Measurements from ENCODE around the gene NAA50.

NAA50 gene

DNA sequence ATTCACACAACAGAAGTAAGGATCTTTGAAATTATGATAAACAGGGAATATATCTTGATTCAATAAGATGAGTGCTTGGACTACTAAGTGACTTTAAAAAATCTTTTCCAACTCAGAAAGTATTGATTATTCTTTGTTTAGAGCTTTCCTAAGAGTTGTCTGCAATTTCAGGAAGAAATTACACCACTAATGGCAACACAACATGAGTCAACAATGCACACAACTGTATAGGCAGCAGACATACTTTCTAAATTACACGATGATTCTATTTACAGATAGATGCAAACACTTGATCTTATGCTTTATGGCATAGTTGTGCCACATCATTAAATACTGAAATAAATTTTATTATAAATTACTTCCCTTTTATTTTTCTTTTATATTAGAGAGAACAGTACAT lies 4.4 kb downstream of the NAA50 start:
- no peak for DNase-seq

DNA sequence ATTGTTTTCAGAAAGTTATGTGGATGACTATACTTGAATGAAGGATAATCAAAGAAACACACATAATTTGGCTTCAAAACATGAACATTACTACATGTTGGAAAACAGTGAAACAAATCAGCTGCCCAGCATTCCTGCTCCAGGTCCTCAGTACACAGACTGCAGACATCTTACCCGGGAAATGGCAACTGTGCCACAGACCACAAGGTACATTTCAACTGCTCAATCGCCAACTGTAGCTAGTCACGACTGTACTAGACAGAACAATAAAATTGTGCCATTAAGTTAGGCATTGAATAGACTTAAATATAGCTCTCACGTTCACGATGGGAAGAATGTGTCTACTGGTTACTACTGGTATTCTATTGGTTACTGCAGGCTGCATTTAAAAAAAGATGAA lies 5.0 kb downstream of the NAA50 start:
- no peak for DNase-seq

DNA sequence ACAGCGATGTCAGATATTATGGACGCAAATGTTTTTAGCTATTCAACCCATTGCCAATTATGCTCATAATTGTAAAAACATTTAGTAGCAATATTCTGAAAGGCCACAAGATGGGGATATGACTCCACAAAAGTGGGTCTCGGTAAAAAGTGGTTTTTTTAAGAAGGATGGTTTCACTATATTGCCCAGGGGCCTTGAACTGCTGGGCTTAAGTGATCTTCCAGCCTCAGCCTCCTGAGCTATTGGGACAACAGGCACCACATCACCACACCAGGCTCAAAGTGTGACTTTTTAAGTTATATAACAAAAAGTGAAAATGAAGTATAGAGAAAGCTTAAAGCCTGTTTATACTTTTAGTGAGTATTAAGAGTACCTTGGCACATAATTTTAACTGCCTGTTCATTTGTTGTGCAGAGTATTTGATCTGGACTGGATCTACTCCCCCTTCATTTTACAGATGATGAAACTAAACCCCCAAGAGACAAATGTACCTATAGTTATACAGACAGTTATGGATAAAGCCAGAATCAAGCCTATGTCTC lies 9.4 kb downstream of the NAA50 start:
- peak; percentile 20 for DNase-seq

DNA sequence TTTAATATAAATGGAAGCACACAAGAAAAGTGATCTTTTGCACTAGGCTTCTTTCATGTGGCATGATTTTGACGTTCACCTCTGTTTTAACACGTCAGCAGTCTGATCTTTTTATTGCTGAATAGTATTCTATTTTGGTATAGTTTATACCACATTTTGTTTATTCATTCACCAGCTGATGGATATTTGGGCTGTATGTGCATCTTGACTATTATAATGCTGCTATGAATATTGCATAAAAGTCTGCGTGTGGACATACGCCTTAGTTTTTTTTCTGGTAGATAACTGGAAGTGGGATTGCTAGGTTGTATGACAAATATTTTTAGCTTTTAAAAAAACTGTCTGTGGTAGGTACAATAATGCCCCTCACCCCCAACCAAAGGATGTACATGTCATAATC lies 14.4 kb downstream of the NAA50 start:
- DNase-seq, result no peak

DNA sequence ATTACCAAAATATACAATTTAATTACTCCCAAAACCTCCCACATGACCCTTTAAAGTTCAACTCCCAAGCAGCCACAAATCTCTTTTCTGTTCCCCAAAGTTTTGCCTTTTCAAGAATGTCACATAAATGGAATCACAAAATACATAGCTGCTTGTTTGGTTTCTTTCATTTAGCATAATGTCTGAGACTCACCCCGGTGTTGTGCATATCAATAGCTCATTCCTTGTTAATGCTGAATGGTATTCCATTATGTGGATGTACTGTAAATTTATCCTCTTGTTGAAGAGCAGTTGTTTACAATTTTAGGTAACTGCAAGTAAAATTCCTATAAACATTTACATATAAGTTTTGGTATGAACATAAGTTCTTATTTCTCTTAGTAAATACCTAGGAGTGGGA lies 15.5 kb downstream of the NAA50 start:
- no peak for DNase-seq

DNA sequence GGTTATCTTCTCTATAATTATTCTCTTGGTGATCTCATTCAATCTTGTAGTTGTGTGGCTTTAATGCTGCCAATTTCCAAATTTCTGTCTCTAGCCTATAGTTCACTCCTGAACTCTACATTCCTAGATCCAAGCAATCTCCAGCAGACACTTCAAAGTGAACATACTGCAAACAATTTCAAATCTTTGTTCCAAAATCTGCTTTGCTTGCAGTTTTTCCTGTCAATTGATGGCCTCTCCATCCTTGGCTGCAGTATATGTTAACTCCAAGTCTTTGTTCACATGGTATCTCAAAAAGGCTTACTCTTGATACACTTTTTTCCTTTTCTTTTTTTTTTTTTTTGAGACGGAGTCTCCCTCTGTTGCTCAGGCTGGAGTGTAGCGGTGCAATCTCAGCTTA lies 17.4 kb downstream of the NAA50 start:
- no peak for DNase-seq

DNA sequence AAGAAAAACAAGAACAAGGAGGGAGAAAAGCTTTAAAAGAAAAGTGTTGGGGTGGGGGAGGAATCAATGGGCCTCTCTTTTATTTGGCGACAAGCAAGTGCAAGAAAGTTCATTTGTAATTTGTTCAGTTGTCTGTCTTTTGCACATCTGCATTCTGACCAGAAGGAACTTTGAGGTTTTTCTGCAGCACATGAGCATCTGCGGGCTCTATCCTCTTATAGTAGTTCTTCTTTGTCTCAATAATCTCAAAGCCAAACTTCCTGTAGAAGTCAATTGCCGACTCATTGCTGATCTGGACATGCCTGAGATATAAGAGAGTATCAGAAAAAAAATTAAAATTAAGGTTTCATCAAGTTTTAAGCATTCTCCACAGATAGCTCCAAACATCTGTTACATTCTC lies 24.4 kb downstream of the NAA50 start:
- no peak for DNase-seq

DNA sequence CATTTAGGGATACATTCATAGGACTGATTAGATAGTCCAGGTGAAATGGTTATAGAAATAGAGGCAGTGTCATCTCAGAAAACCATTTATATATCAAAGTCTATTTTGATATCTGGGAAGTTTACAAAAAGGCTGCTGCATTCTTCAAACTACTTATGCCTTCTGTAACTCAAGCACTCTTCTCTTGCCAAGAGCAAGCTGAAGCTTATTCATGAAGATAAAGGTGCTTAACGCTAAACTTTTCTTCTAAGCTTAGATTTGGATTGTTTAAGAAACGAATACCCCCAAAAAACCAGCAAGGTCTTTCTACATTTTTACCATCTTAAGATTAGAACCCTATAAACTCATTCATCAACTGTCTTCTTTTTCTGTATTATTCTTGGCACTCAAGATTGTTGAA lies 26.3 kb downstream of the NAA50 start:
- no peak for DNase-seq

DNA sequence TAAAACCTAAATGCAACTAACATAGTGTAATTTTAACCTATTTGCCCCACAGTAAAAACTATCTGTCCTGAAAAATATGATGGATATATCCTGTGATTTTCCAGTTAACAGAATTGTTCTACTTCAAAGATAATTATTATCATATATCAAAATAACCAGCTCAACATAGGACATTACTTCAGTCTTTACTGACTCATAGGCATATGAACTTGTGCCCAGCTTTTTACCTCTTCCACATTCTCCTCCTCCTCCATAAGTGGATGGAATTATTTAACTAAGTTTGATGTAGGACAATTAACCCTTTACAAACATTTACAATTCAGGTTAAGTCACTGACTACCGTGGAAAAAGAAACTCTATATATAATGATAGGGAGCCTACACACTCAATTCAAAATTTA lies 26.8 kb downstream of the NAA50 start:
- no peak for DNase-seq

DNA sequence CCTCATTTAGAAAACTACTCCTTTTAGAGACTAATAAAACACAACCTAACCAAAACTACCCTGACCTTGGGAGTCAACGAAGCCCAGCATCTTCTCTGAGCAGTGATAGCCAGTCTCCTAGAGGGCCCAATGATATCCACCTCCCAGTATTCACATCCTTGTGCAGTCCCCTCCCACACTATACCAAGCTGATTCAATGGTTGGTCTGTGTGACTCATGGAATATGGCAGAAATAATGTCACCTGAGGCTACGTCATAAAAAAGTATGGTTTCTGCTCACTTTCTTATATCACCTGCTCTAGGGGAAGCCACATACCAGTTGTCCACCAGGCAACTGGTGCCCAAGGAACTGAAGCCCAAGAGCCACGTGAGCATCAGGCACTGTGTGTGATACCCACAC lies 28.2 kb downstream of the NAA50 start:
- DNase-seq, result peak; percentile 19

DNA sequence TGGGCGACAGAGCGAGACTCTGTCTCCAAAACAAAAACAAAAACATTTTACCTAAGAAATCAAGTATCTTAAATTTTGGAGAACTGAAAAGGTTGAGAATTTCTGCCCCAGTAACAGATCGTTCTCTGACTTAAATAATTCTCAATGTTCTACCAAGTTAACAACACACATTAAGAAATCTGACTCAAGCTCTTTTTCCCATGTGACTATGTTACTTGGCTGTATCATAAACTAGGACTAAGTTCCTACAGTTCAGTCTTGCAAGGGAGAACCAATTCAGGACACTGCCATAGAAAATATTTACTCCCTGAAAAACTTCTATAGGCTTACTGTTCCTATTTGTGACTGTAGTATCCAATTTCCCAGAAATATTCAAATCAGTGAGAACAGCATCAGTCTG lies 28.7 kb downstream of the NAA50 start:
- no peak for DNase-seq

DNA sequence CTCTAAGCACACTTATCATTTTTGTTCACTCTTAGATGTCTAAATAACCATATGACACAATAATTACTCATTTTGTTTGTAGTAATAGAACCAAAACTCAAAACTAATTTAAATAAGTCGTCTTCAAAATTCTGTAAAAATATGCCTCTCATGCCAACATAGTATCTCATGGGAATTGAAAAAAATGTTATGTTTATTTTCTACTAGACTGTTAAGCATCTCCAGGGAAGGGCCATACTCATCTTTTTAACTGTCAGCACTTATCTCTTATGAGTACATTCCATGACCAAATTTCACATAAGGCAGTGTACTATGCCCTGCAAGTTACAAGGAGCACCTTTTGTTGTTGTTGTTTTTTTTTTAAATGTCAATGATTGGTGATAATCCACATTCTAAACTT lies 31.3 kb downstream of the NAA50 start:
- no peak for DNase-seq

DNA sequence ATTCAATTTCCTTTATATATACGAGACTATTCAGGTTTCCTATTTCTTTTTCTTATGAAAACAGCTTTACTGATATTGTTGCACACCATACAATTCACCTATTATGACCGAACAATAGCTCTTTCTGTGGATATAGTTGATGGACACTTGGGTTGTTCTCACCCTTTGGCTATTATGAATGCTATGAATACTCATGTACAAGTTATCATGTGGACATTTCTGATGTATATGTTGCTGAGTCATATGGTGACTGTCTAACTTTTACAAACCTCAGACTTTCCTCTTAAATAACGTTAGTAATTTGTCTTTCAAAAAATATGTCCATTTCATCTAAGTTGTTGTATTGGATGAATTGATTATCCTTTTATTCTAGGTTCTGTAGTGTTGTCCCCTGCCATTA lies 33.9 kb downstream of the NAA50 start:
- no peak for DNase-seq

DNA sequence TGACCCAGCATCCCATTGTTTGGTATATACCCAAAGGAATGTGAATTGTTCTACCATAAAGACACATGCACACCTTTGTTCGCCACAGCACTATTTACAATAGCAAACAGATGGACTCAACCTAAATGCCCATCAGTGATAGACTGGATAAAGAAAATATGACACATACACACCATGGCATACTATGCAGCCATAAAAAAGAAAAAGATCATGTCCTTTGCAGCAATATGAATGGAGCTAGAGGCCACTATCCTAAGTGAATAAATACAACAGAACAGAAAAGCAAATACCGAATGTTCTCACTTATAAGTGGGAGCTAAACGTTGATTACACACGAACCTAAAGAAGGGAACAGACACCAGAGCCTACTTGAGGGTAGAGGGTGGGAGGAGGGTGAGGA lies 38.2 kb downstream of the NAA50 start:
- no peak for DNase-seq

DNA sequence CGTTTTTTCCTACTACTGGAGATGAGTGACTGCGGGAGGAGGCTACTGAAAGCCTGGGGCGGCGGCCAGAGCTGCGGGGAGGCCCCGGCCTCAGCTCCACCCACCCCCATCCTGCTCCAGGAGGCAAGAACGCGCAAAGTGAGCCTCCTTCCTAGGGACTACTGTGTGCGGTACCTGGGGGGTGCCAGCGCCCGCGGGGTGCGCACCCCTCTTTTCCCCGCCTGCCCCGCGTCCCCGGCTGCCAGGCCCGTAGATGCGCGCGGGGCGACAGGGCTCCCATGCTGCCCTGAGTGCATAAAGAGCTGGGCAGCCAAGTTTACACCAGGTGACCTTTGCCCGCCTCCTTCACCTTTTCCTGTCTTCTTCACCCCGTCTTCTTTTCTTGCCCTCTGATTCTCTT lies 47.1 kb downstream of the NAA50 start:
- DNase-seq, result peak; percentile 6

DNA sequence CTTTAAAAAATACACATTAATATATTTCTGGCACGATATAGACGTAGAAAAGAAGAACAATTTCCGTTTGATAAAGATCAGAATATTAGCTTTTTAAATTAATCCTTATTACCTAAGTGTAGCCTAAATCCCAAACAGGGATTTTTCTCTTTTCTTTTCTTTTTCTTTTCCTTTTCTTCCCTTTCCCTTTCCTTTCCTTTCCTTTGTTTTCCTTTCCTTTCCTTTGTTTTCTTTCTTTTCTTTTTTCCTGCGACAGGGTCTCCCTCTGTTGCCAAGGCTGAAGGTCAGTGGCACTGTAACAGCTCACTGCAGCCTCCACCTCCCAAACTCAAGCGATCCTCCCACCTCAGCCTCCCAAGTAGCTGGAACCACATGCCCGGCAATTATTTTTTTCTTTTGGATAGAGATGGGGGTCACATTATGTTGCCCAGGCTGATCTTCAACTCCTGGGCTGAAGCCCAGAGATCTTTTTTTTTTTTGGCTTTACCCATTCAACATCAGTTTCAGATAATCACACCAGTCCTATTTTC lies 47.8 kb downstream of the NAA50 start:
- DNase-seq, result no peak

DNA sequence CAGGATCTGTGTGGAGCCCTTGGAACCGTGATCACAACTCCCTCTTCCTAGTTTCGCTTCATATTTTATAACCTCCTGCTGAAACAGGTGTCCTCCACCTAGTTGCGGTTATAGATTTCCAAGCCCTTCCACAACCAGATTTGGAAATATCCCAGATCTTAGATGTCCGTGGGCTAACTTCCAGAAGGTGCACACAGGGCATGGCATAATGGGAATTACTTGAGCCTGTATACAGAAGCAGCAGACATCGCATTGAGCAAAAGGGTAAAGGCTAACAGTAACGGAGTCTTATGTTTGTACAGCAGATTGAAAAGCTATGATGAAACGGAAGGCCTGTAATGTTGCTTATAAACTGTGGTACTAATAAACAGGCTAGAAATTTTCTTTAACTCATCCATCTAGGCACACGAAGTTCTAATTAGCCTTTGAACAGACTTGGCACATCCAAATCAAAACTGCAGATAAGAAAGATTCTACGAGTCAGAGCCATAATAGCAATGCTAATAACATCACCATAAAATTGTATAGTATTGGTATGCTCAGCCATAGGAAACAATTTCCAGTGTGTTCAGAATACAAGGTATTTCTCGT lies 48.5 kb downstream of the NAA50 start:
- DNase-seq, result no peak

DNA sequence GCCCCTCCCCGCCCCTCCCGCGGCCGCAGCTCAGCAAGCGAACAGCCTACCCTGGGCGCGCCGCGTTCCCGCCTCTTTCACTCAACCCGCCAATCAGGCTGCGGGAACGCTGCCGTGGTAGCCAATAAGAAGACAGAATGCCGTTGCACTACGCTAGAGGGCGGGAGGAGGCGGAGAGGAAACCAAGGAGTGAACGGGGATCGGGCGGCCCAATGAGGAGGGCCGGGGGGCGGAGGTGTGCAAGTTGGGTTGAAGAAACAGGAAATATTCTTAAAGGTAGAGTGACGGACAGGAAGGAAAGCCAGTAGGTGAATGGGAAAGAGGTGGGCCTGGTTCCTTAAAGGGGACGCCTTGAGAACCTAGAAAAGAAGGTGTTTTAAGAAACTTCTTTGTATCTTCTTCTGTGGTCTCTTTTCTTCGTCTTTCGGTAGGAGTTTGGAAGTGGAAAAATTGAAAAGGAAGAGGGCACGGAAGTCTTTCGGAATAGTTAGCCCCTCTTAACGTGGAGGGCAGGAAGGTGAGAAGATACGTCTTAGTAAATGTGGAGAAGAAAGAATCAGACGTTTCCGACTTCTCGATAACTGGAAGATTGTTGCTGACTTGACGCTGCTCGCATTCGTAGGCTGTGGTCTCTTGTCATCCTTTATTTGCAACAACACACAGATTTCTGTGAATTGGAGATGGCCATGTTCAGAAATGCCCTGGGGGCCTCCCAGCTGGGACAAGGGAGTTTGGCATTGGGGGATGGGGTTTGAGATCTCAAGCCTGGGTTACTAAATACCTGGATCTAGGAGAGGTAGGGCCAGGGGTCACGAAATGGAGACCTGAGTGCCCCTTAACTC lies 49.2 kb downstream of the NAA50 start:
- DNase-seq, result peak; percentile 99

DNA sequence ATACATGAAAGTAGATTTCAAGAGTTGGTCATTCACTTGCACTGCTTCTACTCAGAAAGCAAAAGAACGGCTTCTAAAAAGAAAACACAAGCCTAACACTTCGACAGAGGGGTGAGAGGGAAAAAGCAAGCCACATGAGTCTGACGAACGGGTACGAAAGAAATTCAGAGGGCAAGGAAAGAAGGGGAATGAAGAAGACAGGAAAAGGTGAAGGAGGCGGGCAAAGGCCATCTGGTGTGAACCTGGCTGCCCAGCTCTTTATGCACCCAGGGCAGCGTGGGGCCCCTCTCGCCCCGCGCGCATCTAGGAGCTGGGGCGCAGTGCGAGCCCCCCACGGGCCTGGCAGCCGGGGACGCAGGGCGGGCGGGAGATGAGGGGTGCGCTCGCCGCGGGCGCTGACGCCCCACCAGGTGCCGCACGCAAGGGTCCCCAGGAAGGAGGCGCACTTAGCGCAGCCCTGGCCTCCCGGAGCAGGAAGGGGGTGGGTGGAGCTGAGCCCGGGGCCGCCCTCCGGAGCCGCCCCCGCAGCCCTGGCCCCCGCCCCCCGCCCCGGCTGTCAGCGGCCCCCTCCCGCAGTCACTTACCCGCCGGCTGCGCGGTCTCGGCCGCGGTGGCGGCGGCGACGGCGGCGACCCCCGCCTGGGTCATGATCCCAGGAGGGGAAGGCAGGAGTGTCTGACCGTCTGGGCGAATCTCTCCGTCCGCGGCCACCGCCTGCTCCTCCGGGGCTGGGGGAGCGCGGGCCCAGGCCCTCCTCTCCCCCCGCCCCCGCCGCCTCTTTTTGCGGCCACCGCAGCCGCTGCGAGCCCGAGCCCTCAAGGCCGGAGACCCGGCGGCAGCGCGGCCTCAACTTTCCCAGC lies 50.0 kb downstream of the NAA50 start, which contains the start of gene USF3:
Gene USF3 (minus strand): TSS at position 857 of the 860 bp plus-strand sequence. CDS start 21,764 bp downstream, outside the sequence.
- DNase-seq, result peak; percentile 78

DNA sequence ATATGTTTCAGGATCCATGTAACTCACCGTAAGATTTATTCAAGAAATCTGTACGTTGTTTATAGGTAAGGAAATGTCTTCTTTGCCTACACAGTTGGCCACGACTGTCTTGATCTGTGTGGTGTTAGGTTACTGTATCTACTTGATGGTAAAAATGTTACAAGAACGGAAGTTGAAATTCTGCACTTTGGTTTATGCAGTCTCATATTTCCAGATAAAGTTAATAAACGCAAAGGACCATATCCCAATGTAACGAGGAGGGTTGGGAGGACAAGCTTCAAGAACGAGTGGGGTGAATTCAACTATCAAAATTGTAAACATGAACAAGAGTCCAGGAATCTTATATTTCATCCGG lies 50.6 kb downstream of the NAA50 start:
- DNase-seq, result no peak

DNA sequence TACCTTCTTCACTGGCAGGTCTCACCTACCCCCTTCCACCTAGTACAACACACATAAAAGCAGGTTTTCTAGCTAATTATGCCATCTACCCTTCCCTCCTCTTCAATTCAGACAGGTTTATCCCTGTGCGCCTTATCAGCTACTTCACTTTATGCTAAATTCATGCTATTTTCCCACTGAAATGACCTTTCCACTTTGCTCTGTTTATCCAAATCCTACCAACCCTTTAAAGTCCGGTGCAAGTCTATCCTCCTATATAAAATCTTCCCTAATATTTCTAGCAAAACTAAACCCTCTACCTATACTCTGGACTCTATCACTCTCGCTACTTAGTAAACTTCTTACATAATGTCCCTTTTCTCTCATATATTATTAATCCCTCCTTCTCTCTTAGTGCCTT lies 55.6 kb downstream of the NAA50 start:
- DNase-seq, result no peak

DNA sequence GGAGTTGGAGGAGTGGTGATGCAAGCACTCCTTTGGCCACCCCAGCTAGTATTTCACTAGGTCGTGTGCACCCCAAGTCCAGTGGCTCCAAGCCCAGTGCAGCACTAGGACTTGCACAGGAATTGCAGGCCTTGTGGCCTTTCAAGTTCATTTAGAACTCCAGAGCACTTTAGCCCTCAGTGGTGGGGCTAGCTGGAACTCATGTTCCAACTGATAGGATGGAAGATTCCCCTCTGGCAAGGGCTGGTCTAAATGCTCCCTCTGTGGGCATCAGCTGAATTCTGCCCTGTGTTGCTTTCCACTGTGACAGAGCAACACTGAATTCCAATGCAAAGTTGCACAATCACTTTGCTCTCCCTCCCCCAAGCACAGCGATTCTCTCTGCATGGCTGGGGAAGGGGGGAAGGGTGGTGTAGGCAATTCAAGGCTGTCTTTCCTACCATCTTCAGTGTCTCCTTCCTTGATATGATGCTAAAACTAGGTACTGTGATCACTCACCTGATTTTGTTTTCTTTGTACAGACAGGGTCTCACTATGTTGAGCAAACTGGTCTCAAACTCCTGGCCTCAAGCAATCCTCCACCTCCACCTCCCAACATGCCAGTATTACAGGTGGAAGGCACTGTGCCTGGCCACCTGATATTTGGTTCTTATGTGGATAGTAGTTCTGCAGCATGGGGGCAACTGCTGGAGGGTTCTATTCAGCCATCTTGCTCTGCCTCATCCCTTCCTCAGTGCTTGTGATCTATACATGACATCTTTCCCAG lies 59.9 kb downstream of the NAA50 start:
- DNase-seq, result no peak

DNA sequence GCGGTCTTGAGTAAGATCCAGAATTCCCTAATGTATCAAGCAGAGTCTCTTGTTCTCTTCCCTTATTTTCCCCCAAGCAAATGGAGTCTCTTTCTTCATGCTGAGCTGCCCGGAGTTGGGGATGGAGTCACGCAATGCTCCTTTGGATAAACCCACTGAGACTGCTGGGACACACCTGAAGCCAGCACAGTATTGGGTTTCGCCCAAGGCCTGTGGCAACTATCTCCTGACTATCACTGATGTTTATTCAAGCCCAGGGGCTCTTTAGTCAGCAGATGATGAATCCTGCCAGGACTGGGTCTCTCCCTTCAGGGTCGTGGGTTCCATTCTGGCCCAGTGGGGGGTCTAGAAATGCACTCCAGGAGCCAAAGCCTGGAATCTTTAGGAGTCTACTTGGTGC lies 60.9 kb downstream of the NAA50 start:
- no peak for DNase-seq
